NCI-H2227 treated with DMSO at 0.1 percent for 48 hours (cell line): ENCODE measurements around the gene HAO1.

ENCODE experiments used
- DNase-seq: peaks from one replicate; lab custom pipeline; 2025; lab: John Stamatoyannopoulos, UW

The HAO1 gene

DNA sequence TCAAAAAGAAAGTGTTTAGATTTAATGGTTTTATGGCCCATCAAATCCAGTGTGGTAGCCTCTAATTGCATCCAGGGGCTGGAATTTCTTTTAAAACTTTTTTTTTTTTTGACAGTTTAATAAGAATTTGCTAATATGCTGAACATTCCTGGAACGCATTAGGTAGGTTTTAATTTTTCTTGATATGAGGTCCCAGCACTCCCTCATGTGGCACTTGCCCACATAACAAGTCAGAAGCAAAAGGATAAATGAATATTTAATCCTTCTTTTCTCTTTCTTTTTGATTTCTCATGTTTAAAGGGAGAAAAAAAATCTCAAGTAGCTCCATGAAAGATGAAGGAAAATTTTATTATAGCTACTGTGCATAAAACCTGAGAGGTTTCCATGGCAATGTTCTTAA, 13.5 kb downstream of the HAO1 start:
- no peak for DNase-seq

DNA sequence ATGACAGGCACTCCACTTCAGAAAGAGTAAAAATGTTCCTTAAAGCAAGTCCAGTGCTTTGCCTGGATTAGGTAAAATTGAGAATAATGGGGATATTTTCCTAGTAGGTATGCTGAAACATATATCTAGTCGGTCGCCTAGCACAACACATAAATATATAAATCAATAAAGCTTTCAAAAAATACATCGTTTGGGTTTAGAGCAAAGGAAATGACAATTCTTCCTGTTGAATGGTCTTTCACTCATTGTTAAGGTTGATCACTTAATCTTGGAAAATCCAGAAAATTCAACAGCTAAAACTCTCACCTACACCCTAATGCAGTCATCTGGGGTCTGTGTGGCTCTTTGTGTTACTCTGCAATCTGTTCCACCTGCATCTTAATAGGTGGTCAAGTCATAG, 13.9 kb downstream of the HAO1 start:
- DNase-seq: no peak

DNA sequence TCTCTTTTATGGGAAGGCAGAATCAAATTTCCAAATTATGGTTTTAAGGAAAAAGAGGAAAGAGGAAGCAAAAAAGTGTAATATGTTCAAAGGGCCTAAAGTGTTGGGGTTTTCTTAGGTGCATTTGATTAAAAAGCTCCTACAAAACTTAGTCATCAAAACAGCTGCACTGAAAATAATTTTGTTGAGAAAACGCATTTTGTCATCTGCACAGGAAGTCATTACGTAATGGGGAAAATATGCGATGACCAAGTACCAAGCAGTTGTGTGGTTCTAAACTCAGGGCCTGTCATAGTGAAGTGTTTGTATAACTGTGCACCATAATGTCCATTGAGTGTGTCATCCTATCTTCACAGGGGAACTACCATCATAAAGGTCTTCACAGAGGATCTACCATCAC, 15.6 kb downstream of the HAO1 start:
- DNase-seq: no peak

DNA sequence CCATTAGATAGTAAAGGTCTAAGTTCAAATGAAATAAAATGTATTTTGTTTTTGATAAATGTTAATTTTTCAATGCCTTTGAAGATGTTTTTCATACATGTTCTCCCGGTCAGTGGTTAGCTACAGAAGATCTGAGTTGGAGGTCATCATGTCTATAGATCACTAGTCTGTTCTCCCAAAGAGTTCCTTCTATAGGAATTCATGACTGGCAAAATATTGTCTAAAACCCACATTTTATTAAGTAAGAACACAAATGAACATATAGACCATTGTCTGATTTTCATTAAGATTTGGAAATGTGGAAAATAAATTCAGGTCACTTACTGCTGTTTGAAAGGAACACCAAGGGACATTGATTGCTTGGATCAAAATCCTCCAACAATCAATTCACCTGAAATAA, 23.6 kb downstream of the HAO1 start:
- no peak for DNase-seq

DNA sequence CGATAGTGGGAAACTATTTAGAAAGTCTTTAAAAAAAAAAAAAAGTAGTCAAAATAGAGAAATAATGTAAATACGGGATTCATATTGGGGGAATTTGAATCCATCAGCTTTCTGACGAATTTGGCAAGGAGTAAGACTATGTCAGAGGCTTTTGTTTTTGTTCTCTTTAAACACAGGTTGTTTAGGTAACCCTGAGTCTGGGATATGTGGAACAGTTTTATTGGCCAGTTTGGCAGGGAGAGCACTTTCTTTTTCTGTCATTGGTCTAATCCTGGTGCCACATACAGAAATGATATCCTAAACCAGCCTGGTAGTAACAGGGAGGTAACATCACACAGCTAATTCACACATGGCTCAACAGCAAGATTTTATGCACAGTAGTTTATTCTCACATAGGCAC, 27.7 kb downstream of the HAO1 start:
- DNase-seq: no peak

DNA sequence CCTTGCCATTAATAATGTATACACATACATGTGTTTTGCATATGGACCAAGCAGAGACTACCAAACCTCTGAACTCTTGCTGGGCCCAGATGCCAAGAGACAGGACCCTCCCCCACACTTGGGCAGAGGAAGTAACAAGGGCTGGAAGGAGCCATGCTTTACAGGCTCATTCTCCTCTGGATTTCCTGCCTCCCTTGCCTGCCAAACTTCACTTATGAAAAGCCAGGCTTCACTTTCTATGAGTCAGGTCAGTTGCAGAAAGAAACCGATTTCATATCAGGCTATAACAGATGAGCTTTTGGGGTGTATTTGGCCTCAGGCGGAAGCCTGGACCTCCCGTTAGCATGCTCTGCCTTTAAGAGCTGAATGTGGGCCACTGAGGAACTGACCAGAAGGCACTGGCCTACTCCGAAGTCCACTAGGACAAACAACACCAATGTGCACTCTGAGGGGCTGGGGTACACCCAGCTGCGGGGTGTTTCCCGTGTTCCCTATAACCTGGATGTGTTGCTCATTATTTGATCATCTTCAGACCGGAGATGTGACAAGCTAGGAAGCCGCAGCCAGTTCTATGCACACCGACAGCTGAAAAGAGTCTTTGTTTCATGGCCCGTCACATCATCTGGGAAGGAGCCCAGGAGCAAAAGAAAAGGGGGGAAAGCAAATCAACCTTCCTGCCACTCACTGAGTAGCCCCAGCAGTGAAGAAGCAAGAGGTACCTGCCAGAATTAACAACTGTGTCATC, 28.5 kb downstream of the HAO1 start:
- DNase-seq: no peak

DNA sequence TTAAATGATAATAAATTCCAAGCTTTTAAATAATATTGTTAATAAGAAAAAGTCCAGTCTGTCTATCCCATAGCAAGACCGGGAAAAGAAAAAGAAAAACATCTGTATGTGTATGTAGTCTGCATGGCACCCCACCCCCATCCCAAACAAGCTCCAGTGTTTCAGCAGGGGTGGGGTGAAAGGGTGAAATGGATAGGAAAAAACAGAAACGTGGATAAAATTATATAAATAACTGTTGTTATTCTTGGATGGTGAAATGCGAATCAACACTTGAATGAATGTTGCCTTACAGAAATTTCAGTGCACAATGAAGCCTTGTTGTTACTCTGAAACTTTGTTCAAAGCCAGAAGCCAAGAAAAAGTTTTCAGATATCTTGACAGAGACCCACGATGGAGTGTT, 31.4 kb downstream of the HAO1 start:
- DNase-seq: no peak

DNA sequence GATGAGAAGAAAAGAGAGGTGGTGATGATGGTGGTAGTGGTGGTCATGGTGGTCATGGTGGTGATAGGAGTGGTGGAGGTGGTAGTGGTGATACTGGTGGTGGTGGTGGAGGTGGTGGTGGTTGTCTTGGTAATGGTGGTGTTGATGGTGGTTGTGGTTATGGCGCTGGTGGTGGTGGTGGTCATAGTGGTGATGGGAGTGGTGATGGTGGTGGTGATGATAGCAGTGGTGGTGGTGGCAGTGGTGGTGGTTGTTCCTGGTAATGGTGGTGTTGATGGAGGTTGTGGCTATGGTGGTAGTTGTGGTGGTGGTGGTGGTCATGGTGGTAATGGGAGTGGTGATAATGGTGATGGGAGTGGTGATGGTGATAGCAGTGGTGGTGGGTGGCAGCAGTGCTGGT, 36.8 kb downstream of the HAO1 start:
- no peak for DNase-seq

DNA sequence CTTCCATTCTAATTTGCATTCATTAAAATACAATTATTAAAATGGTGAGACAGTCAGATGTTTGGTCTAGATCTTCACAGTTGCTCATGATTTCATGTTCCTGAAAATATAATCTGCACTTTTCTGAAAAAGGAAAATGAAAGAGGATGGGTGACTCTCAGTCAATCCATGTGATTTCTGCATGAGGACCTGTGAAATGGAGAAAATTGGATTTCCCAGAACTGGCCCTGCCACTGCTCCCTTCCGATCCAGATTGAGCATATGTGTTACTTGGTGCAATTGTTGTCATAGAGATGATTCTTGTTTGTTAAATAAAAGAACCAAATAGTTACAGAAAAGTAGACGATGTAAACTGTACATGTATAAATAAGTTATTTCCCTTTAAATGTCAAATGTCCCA, 37.4 kb downstream of the HAO1 start:
- DNase-seq: no peak

DNA sequence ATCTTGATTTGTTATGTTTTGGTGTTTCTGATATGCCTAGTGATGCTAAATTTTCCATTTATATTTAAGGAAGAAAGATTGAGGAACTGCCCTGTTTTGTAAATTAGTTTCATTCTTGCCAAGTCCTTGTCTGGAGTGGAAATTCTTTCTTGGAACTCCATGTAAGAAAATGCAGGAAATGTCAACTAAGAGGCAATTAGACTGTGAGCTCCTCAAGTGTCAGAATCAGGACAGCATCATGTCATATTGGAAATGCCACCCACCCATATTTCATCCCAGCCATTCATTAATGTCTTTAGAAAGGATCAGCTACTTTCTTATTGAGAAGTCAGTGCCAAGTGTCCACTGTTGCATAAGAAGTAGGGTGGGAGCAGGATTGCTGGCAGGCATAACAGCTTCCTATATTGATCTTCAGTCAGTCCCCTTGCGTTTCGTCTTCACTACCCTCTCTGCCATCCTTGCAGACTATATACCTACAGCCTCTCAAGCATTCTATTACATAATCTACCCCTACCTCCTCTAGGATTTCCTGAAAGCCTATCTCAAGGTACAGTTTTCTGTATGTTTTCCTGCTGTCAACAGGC, 42.4 kb downstream of the HAO1 start:
- no peak for DNase-seq

DNA sequence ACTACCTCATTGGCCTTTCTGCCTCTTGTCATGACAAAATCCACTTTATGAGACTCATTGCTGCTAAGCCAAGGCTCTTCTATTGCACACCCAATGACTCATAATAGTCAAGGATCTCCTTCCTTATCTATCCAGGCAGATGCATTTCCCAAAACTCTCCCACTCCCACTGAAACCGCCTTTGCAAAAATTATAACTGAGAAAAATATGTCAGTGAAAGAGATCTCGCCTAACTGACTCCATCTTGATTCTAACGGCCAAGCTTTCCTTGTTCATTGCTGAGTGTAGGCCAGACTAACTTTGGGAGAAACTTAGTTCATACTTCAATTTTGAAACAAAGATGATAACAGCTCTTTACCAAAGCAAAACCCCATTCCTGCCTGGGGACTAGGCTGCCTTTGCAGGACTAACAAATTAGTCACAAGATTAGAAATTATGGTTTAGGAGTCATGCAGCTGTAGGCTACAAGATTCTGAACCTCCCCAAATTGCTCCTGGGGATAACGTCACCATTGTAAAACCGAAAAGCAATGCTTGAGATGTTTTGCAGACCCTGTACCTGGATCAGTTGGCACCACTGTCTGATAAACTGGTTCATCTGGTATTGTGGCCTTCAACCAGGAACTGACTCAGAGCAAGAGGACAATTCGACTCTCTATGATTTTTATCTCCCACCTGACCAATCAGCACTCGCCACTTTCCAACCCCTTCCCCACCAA, 47.1 kb downstream of the HAO1 start:
- no peak for DNase-seq

DNA sequence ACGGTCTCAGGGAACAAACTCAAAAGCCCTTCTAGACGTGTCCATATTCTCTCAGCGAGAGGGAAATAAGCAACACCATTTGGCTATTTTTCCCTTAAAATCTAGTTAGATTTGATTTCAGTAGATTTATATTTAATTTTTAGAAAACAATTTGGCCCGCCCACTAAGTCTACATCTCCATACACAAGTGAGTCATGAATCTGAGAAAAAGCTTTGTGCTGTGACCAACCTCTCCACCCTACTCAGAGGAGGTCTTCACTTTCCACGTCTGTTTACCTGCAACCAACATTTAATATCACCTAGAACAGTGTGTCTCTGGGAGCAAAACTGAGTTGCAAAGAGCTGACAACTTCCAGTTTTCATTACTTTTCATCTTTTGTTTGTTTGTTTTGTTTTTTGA, 48.6 kb downstream of the HAO1 start:
- no peak for DNase-seq

DNA sequence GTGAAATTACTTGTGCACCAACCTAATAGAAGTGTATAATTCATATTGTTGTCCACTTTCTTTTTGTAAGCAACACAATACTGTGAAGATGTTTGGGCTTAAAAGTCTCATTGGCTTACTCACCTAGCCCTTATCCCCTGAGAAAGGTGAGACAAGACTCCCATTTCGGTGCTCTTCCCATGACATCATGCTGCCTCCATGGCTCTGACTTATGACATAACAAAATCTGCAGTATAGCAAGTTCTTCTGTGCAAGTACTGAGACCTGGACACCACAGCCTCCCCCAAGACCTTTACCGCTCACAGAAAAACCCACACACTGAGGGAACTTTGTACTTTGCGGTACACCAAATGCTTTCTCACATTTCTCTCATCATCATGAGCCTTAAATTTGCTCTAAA, 50.5 kb downstream of the HAO1 start:
- no peak for DNase-seq

DNA sequence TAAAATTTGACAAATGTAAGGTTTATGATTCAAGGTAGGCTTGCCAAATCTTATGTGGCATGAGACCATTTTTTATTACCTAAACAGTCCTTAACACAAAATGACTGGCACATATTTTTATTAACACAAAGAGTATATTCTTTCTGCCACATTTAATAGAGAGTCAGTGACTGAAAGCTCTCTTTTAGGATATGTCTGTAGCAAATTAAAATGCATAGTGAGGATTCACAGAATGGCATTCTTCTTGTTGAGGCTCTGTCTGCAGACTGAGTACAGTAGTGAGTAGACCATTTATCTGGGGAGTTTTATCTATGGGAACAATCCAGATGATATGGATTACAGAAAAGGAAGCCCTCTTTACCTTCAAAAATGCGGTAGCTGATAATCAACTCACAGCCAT, 56.5 kb downstream of the HAO1 start:
- DNase-seq: no peak

DNA sequence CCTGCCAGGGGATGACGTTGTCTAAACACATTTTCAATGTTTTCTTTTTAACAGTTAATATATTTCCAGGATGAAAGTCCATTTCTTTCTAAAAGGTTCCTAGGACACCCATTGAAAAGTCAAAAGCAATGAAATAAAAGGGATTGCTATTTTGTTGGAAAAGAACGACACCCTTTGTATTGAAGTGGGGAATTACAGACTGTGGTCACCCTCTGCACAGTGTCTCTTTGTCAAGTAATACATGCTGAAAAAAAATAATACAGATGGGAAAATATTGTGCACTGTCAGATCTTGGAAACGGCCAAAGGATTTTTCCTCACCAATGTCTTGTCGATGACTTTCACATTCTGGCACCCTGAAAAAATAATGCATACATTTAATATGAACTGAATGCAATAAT, 56.9 kb downstream of the HAO1 start:
- no peak for DNase-seq

DNA sequence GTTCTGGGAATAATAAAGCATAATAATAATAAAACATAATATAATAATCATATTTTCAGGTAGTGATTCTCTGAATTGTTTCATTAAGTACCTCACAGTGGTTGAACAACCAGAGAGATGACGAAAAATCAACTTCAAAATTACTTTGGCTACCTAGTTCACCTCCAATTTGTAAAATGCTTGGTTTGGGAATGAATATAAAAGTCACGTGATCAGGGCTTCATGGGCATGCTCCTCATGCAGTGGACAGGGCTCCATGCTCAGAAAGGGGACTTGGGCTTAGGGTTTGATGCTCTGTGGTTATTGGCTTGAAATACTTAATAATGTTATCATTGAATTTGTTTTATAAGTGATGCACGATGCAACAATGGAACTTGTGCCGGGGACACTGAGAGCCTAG, 58.2 kb downstream of the HAO1 start:
- no peak for DNase-seq

DNA sequence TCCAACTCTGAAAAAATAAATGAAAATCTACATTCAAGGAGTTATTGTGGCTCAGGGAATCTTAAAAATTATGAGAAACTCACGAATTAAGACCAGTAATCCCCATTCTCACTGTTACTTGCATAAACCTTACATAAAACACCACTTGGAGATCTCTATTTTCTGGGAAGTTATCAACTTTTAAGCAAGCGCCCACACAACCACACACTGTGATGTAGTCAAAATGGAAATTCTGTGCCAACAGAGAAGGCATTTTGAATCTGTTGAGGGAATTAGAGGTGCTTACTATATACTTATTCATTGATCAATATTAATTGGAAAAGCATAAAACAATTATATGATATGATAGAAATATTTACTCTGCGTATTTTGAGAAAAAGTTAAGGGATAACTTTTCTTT, 58.7 kb downstream of the HAO1 start:
- DNase-seq: no peak

DNA sequence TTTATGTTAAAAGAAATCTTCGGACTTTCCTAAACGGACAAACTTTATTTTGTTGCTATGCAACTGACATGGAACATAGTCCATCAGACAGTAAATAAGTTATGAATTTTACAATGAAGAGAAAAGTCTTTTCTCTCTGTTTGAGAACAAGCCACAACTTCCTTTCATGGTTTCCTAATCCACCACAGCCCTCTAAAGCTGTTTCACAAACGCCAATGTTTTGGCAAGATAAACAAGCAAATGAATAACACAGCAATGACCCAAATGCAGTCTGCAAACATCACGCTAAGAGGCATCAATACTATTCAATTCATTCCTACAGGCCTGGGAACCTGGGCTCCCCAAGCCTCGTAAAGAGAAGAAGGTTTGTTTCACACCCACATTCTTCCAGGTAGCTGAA, 60.4 kb downstream of the HAO1 start:
- no peak for DNase-seq

DNA sequence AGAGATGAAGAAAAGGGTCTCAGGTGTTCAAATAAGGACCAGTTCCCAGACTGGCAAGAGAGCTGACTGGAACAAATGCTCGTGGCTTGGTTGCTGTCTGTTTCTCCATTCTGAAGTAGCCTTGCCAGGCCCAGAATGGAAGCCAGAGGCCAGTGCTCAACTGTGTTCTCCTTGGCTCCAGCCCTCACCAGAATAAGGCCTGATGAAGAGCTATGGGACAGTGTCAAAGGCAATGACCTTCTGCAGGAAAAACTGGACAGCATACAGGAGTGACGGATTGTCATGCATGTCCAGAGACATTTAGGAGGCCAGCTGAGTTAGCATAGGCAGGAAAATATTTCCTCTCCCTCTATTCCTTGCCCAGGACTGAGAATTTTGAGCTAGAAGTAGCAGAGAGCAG, 72.2 kb downstream of the HAO1 start:
- DNase-seq: no peak

DNA sequence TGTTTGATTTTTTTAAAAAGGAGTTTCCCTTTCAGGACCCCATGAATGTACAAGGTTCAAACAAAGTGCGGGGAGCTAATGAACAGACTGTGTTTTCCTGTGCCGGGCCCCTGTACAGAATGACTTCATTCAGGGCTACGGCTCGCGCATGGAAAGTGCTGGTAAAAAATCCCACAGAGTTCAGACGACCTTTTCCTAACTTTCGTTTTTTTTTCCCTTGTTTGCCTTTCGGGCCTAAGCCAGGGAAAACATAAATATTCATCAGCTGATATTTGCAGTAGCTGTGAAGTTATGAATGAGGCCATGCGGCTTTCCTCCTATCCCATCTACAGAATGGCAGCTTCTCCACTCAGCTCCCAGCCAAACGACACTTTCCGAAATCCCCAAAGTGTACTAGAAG, 74.0 kb downstream of the HAO1 start:
- no peak for DNase-seq

DNA sequence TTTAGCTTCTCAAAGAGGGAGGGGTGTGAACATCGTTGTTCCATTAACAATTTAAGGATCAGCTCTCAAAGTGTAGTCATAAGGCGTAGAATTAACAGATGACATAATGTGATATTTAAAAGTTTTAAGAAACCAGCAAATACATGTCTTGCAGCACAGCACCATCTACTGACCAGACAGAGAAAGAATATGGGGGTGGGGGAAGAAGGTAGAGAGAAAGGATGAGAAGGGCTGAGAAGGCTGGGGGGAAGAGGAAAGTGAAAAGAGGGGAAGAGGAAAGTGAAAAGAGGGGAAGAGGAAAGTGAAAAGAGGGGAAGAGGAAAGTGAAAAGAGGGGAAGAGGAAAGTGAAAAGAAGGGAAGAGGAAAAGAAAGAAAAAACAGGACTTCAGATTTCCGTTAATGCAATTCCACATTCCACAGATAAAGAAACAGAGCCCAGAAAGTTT, 80.9 kb downstream of the HAO1 start:
- DNase-seq: peak; percentile 5

DNA sequence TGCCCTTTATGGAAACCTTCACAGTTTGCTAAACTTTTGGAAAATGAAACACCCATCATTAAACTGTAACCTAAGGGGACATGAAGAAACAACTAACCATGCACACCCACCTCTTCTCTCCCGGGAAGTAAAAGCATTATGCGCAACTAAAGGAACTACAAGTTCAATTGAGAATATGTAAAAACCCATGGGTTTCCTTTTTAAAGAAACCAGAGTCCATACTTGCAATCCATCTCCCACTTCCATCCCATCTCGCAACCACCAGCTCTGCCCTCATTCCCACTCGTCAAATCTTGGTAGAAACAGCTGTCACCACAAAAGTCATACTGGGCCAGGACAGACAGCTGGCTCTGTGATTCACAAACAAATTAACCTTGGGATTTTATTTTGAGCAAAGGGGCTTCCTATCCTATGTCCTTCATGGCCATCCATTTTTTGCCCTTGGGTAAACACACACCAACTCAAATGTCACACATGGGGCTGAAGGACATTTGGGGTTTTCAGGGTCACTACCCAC, 81.5 kb downstream of the HAO1 start:
- no peak for DNase-seq

DNA sequence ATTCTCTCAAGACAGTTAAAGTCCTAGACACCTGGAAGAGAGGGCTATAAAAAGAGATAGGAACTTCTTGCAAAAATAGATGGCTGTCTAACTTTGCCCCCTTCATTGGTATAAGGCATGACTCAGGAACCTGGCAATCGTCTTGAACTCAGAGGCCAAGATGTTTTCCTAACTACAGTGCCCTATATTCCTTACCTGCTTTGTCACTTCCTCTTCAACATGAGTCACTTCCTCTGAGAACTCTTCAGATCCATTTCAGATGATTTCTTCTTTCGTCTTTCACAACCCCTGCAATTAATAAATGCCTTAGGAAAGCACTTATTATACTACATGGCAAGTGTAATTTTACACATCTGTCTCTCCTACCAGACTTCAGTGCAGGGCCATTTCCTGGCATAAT, 83.5 kb downstream of the HAO1 start:
- no peak for DNase-seq
